Upper lobe of left lung (tissue), 6 donors: ENCODE measurements around the gene CCT5. TPM values are rescaled to one million over a fixed set of nuclear protein-coding genes. Genes with fewer than 3 reads are reported as not detected.

Source experiments
- ATAC-seq, 2 donors: fragments of 200-7000 bp; cut with Tn5 transposase; one replicate each; pipeline ENCODE4 v1.9.1; 2022; ENCODE audit warnings: mild to moderate bottlenecking in 2 of 2, moderate library complexity in 2 of 2; ENCODE audit not compliant: low FRiP score in 2 of 2
- DNase-seq, 2 donors: peaks; one replicate each; pipeline ENCODE4 v3.0.0-alpha.2; 2019 to 2020
- H3K27ac ChIP-seq, 4 donors: fragments of 200-600 bp; sonication (generic); one replicate each; pipeline ENCODE4 v1.5.1; 2016 to 2019
- H3K27me3 ChIP-seq, 4 donors: fragments of 200-600 bp; sonication (generic); one replicate each; pipeline ENCODE4 v1.5.1; 2017 to 2019
- H3K36me3 ChIP-seq, 4 donors: fragments of 200-600 bp; sonication (generic); one replicate each; pipeline ENCODE4 v1.5.1; 2016 to 2019
- H3K4me1 ChIP-seq, 4 donors: fragments of 200-600 bp; sonication (generic); one replicate each; pipeline ENCODE4 v1.5.1; 2018 to 2019
- H3K4me3 ChIP-seq, 4 donors: fragments of 200-600 bp; sonication (generic); one replicate each; pipeline ENCODE4 v1.5.1; 2017 to 2019; ENCODE audit warnings: mild to moderate bottlenecking in 2 of 4, moderate library complexity in 1 of 4
- H3K9me3 ChIP-seq, 4 donors: fragments of 200-600 bp; sonication (generic); one replicate each; pipeline ENCODE4 v1.5.1; 2018 to 2019
- CTCF ChIP-seq, 6 experiments: fragments of 450-650 bp in 4 of 6; fragments of 200-600 bp in 2 of 6; sonication (generic) in 2 of 6; IDR thresholded peaks; one replicate each; pipeline ENCODE4 v1.5.1; 2016 to 2019; ENCODE audit warnings: antibody characterized with exemption in 6 of 6
- EP300 ChIP-seq, 4 donors: sonication (generic); formaldehyde crosslinking; IDR thresholded peaks; one replicate each; pipeline ENCODE4 v1.5.1; 2017; ENCODE audit warnings: antibody characterized with exemption in 4 of 4, control low read depth in 2 of 4
- POLR2A ChIP-seq, 4 donors: fragments of 450-650 bp; IDR thresholded peaks; one replicate each; pipeline ENCODE4 v1.5.1; 2016 to 2017; ENCODE audit warnings: antibody characterized with exemption in 4 of 4, mild to moderate bottlenecking in 2 of 4
- POLR2AphosphoS5 ChIP-seq, 2 donors: sonication (generic); formaldehyde crosslinking; IDR thresholded peaks; one replicate each; pipeline ENCODE4 v1.5.1; 2017; ENCODE audit warnings: antibody characterized with exemption in 2 of 2
- WGBS, 2 donors: methylation state at CpG; one replicate each; pipeline ENCODE4 v1.1.5; 2017 to 2018; 5-methylcytosine and 5-hydroxymethylcytosine counted together
- total RNA-seq, 6 donors: library from RNA; depleted of rRNA in 4 of 6; stranded (reverse); fragments of >200 nt in 4 of 6; gene quantifications; one replicate each; pipeline versions ENCODE4 v1.1.0 to v1.2.1, GENCODE V29; 2016 to 2021
- donor health status: DM: no; HTN: no; CAD: no; lungs with moderate emphysema.
- donor health status: DM: no; HTN: yes; CAD: no; lungs with severe emphysema.

Gene CCT5
- total RNA-seq, 6 donors from 2014 or later: 33.5 to 191 (median 103) TPM

- DNase-seq: no peak
- 90 to 91% methylated on average over 8 of the region's 8 CpGs for WGBS, 2 donors
- ATAC-seq: no peak
Measured at GRCh38 chr5:10220248-10220647, 29.8 kb upstream of the CCT5 start.

DNA sequence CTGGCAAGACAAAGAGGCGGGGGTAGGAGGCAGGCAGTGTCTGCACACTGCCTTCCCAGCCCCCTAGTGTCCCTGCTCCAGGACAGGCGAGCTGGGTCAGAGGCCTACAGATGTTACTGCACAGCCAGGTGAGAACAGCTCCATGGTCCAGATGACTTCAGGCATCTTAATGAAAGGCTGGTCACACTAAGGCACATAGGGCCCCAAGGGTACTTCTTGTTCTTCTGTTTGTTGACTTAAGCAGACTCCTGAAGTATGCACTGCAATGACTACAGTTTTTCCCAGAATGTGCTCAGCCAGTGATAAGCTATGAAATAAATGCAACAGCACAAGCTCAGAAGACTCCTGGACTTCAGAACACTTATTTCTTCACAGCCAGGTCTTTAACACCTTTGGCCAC is 27.8 kb upstream of the CCT5 start:
- no peaks in the 10 kb centered on the region for H3K27me3 ChIP-seq
- ATAC-seq (peak in 1 of 2 donors; percentile 60), DNase-seq (peak in 1 of 2 donors; percentile 47)
- H3K4me3 ChIP-seq: no peak overlapping the region
- WGBS, 2 donors: 95 to 100% methylated on average over 1 to 2 of the region's 2 CpGs
- TF ChIP-seq EP300 (IDR thresholded peaks at IDR 0.05) (no peak), CTCF (IDR thresholded peaks at IDR 0.05) (no peak), POLR2A (IDR thresholded peaks at IDR 0.05) (no peak), POLR2AphosphoS5 (IDR thresholded peaks at IDR 0.05) (no peak)
- no peak overlapping the region for H3K27ac ChIP-seq
- H3K4me1 ChIP-seq: no peaks in the 10 kb centered on the region
- peaks cover 0 to 3% (median 0%) of the 10 kb centered on the region in 4 donors for H3K36me3 ChIP-seq
- H3K9me3 ChIP-seq: no peaks in the 10 kb centered on the region

More at GRCh38 chr5:10220248-10220647, 29.8 kb upstream of the CCT5 start:
- Histone ChIP-seq H3K4me3 (no peak overlapping the region), H3K4me1 (no peaks in the 10 kb centered on the region), H3K36me3 (no peaks in the 10 kb centered on the region), H3K27ac (no peak overlapping the region), H3K9me3 (no peaks in the 10 kb centered on the region), H3K27me3 (no peaks in the 10 kb centered on the region)
- TF ChIP-seq POLR2AphosphoS5 (IDR thresholded peaks at IDR 0.05) (no peak), CTCF (IDR thresholded peaks at IDR 0.05) (no peak), EP300 (IDR thresholded peaks at IDR 0.05) (no peak), POLR2A (IDR thresholded peaks at IDR 0.05) (no peak)

DNA sequence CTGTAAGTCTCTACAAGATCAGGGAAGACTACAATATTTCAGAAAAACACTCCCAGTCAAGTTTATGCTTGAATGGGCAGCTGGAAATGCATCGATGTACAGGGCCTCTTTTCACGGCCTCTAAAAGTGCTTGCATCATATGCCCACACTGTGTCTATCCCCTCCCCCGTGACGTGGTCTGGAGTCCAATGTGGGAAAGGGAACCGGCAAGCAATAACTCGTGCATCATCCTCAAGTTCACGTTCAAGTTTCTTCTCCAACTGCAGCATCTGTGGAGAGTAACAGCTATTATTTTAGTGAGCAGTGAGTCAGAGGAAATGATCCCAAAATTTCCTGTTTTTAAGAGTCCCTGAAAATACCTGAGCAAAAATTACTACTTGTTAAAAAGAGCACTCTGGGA is 22.7 kb upstream of the CCT5 start:
- Histone ChIP-seq H3K4me3 (no peak overlapping the region), H3K27ac (no peak overlapping the region), H3K27me3 (no peaks in the 10 kb centered on the region), H3K36me3 (peaks cover 0 to 9% (median 2%) of the 10 kb centered on the region in 4 donors), H3K9me3 (no peaks in the 10 kb centered on the region), H3K4me1 (no peaks in the 10 kb centered on the region)
- ATAC-seq: no peak
- WGBS, 2 donors: 83 to 87% methylated on average over 7 of the region's 7 CpGs
- no peak for DNase-seq
- TF ChIP-seq POLR2A (IDR thresholded peaks at IDR 0.05): no peak
- TF ChIP-seq CTCF (IDR thresholded peaks at IDR 0.05): no peak

DNA sequence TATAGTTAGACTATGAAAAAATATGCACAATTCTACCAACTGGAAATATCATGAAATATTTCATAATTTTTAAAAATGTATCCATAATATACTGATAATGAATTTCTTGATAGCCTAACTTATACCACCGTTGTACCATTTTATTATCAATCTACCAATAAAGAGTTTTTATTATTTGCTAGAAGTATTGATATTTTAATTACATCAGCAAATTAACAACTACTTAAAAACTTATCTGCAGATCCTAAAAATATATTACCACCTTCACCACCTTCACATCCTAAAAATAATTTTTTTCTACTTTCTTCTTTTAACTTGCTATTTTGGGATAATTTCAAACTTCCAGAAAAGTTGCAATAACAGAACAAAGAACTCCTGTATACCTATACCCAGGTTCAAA is 21.8 kb upstream of the CCT5 start:
- 93 to 98% methylated on average over 1 of the region's 1 CpG for WGBS, 2 donors

More for the DNA sequence above, 21.8 kb upstream of the CCT5 start:
- H3K9me3 ChIP-seq: no peaks in the 10 kb centered on the region
- H3K36me3 ChIP-seq: peaks cover 0 to 12% (median 6%) of the 10 kb centered on the region in 4 donors
- TF ChIP-seq POLR2A (IDR thresholded peaks at IDR 0.05) (no peak), EP300 (IDR thresholded peaks at IDR 0.05) (no peak), CTCF (IDR thresholded peaks at IDR 0.05) (no peak), POLR2AphosphoS5 (IDR thresholded peaks at IDR 0.05) (no peak)
- H3K27me3 ChIP-seq: no peaks in the 10 kb centered on the region
- no peak overlapping the region for H3K27ac ChIP-seq
- DNase-seq (no peak), ATAC-seq (no peak)
- no peak overlapping the region for H3K4me3 ChIP-seq
- no peaks in the 10 kb centered on the region for H3K4me1 ChIP-seq
